B cell (primary cell): Measurements from ENCODE around the gene VTCN1. TPM values are rescaled to one million over a fixed set of nuclear protein-coding genes. Genes with fewer than 3 reads are reported as not detected.

ENCODE experiments used
- ATAC-seq: fragments of 200-7000 bp; cut with Tn5 transposase; one replicate; pipeline ENCODE4 v1.10.0; 2021; ENCODE audit warnings: low read depth, mild to moderate bottlenecking, moderate number of reproducible peaks, moderate library complexity
- CTCF ChIA-PET: fragments of 350-600 bp; sonication (Branson Sonifier 250); formaldehyde crosslinking; loops from one replicate; lab custom pipeline; 2021; ENCODE audit warnings: antibody characterized with exemption, inconsistent platforms; lab: Charles Lee
- POLR2A ChIA-PET: fragments of 350-600 bp; sonication (Branson Sonifier 250); formaldehyde crosslinking; loops from one replicate; lab custom pipeline; 2021; ENCODE audit warnings: antibody characterized with exemption; lab: Charles Lee
- DNase-seq: peaks from one replicate; pipeline ENCODE4 v3.0.0; 2013
- H2AFZ ChIP-seq: 2 replicates; pipeline ENCODE4 v1.6.1; 2012; ENCODE audit warnings: mild to moderate bottlenecking, low read depth, low read length; ENCODE audit not compliant: insufficient read depth, poor library complexity, severe bottlenecking
- H3K27ac ChIP-seq, 2 donors: 1 replicate in 1 of 2; 2 replicates in 1 of 2; pipeline ENCODE4 v1.5.1; 2012 to 2013; ENCODE audit warnings: low read length in 2 of 2, mild to moderate bottlenecking in 2 of 2, moderate library complexity in 1 of 2
- H3K27me3 ChIP-seq, 4 experiments: fragments of 200-600 bp in 1 of 4; sonication (generic) in 1 of 4; replicated peaks in 1 of 4; 1 replicate in 2 of 4; 2 replicates in 2 of 4; pipeline versions ENCODE4 v1.6.1 to v1.7.0; 2013 to 2016; ENCODE audit warnings: low read length in 3 of 4, mild to moderate bottlenecking in 2 of 4, mixed read lengths in 1 of 4, moderate library complexity in 1 of 4; ENCODE audit not compliant: insufficient read depth in 4 of 4, control insufficient read depth in 3 of 4; ENCODE audit errors: control extremely low read depth in 1 of 4
- H3K36me3 ChIP-seq, 2 experiments: replicated peaks in 1 of 2; 1 replicate in 1 of 2; 2 replicates in 1 of 2; pipeline versions ENCODE4 v1.6.1 to v1.7.1; 2013; ENCODE audit warnings: low read length in 1 of 2; ENCODE audit not compliant: insufficient read depth in 2 of 2, control insufficient read depth in 1 of 2; ENCODE audit errors: control extremely low read depth in 1 of 2, extremely low read depth in 1 of 2
- H3K4me1 ChIP-seq, 2 donors: fragments of 200-600 bp in 1 of 2; sonication (generic) in 1 of 2; 1 replicate in 1 of 2; 2 replicates in 1 of 2; pipeline versions ENCODE4 v1.5.1 to v1.6.1; 2013 to 2017; ENCODE audit warnings: low read length in 2 of 2; ENCODE audit not compliant: control insufficient read depth in 2 of 2, insufficient read depth in 2 of 2
- H3K4me2 ChIP-seq: replicated peaks from 2 replicates; pipeline ENCODE3; 2012; ENCODE audit warnings: mild to moderate bottlenecking, low read depth, low read length; ENCODE audit not compliant: poor library complexity, severe bottlenecking
- H3K4me3 ChIP-seq, 5 experiments: fragments of 200-600 bp in 1 of 5; sonication (generic) in 1 of 5; 1 replicate in 3 of 5; 2 replicates in 2 of 5; pipeline versions ENCODE4 v1.5.1 to v1.7.0; 2011 to 2016; ENCODE audit warnings: low read length in 4 of 5, mild to moderate bottlenecking in 4 of 5, low read depth in 2 of 5, control low read depth in 1 of 5, moderate library complexity in 1 of 5; ENCODE audit not compliant: insufficient read depth in 1 of 5; ENCODE audit errors: control extremely low read depth in 1 of 5, extremely low read depth in 1 of 5
- H3K79me2 ChIP-seq: fragments of 200-600 bp; sonication (generic); one replicate; pipeline ENCODE4 v1.6.0; 2016; ENCODE audit warnings: low read length; ENCODE audit not compliant: control insufficient read depth, insufficient read depth
- H3K9ac ChIP-seq: fragments of 200-600 bp; sonication (generic); 2 replicates; pipeline ENCODE4 v1.6.1; 2017; ENCODE audit warnings: mild to moderate bottlenecking, low read length, moderate library complexity
- H3K9me3 ChIP-seq, 3 donors: one replicate each; pipeline versions ENCODE4 v1.6.1 to v1.7.1; 2013; ENCODE audit warnings: low read length in 2 of 3; ENCODE audit not compliant: control insufficient read depth in 2 of 3, insufficient read depth in 1 of 3; ENCODE audit errors: control extremely low read depth in 1 of 3
- H4K20me1 ChIP-seq: 2 replicates; pipeline ENCODE4 v1.6.0; 2012; ENCODE audit warnings: mild to moderate bottlenecking, low read length; ENCODE audit not compliant: insufficient read depth, control insufficient read depth, poor library complexity, severe bottlenecking
- H3K27ac Mint-ChIP-seq: one replicate; pipeline ENCODE4 v1.8.0; 2021; ENCODE audit warnings: mixed read lengths
- H3K27me3 Mint-ChIP-seq: one replicate; pipeline ENCODE4 v1.8.0; 2021; ENCODE audit warnings: mixed read lengths
- H3K4me1 Mint-ChIP-seq: one replicate; pipeline ENCODE4 v1.8.0; 2021; ENCODE audit warnings: mixed read lengths
- H3K4me3 Mint-ChIP-seq: one replicate; pipeline ENCODE4 v1.8.0; 2021; ENCODE audit warnings: mixed read lengths
- H3K9me3 Mint-ChIP-seq: one replicate; pipeline ENCODE4 v1.8.0; 2022; ENCODE audit warnings: mixed read lengths; ENCODE audit not compliant: insufficient read depth
- CTCF ChIP-seq: fragments of 200-600 bp; IDR thresholded peaks from one replicate; pipeline ENCODE4 v1.8.0; 2022; ENCODE audit warnings: antibody characterized with exemption, mild to moderate bottlenecking
- EZH2 ChIP-seq: IDR thresholded peaks from 2 replicates; pipeline ENCODE4 v1.6.1; 2012; ENCODE audit warnings: borderline replicate concordance, low read depth, mild to moderate bottlenecking, moderate library complexity, low read length; ENCODE audit not compliant: insufficient read depth, poor library complexity, severe bottlenecking
- whole genome bisulfite sequencing: methylation state at CpG from one replicate; pipeline ENCODE4 v1.1.5; 2013; ENCODE audit warnings: missing lambda C conversion rate; ENCODE audit not compliant: insufficient coverage; 5-methylcytosine and 5-hydroxymethylcytosine counted together
- intact Hi-C: fragments of 100-400 bp; cut with micrococcal nuclease; formaldehyde crosslinking; loops from one replicate; pipeline ENCODE4 v1.10.0; 2022
- polyA plus RNA-seq: library from polyadenylated mRNA; depleted of rRNA; stranded (reverse); fragments of >200 nt; gene quantifications from 2 replicates; pipeline ENCODE4 v1.2.3, GENCODE V29; 2012
- total RNA-seq, 2 donors: library from RNA; stranded (reverse); fragments of 120-200 nt in 1 of 2; gene quantifications; 1 replicate in 1 of 2; 2 replicates in 1 of 2; pipeline versions ENCODE4 v1.2.3 to v1.2.4, GENCODE V29; 2013 to 2022

Gene VTCN1
- total and polyA plus RNA-seq, 2 donors (not counting 1 experiment from before 2014, with no cell fraction given): not detected

GRCh38 chr1:117173691-117174090 is 37.0 kb downstream of the VTCN1 start:
- 87% methylated on average over 3 of the region's 6 CpGs for WGBS
- Histone ChIP-seq H3K9me3 (peaks cover 0 to 3% (median 0%) of the 10 kb centered on the region in 3 donors), H3K36me3 (no peaks in the 10 kb centered on the region), H3K9ac (no peak overlapping the region), H3K4me2 (no peak overlapping the region), H4K20me1 (no peaks in the 10 kb centered on the region), H2AFZ (no peak overlapping the region), H3K79me2 (no peaks in the 10 kb centered on the region), H3K4me3 (no peak overlapping the region), H3K4me1 (no peaks in the 10 kb centered on the region), H3K27ac (no peak overlapping the region), H3K27me3 (no peaks in the 10 kb centered on the region)
- ATAC-seq: no peak
- no peak for TF ChIP-seq EZH2
- no peak for TF ChIP-seq CTCF
- CTCF ChIA-PET: no interaction called here
- H3K4me1 Mint-ChIP-seq: no peaks in the 10 kb centered on the region
- H3K27ac Mint-ChIP-seq: no peak overlapping the region
- no peaks in the 10 kb centered on the region for H3K9me3 Mint-ChIP-seq
- no peak overlapping the region for H3K4me3 Mint-ChIP-seq
- POLR2A ChIA-PET: no interaction called here
- intact Hi-C loops: no loop called here
- peaks cover 4% of the 10 kb centered on the region for H3K27me3 Mint-ChIP-seq
- DNase-seq: no peak

DNA sequence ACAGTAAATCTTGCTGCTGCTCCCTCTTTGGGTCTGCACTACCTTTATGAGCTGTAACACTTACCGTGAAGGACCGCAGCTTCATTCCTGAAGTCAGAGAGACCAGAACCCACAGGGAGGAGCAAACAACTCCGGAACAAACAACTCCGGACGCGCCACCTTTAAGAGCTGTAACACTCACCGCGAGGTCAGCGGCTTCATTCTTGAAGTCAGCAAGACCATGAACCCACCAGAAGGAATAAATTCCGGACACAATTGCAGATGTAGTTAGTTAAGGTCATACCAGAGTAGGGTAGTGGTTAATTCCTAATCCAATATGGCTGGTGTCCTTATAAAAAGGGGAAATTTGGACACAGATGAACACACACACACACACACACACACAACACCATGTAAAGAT is 37.7 kb downstream of the VTCN1 start:
- POLR2A ChIA-PET: no interaction called here

More for the DNA sequence above, 37.7 kb downstream of the VTCN1 start:
- DNase-seq (no peak), ATAC-seq (no peak)
- H3K79me2 ChIP-seq: no peaks in the 10 kb centered on the region
- no peak overlapping the region for H3K4me3 Mint-ChIP-seq
- intact Hi-C loops: no loop called here
- no peak overlapping the region for H3K9ac ChIP-seq
- peaks cover 0 to 3% (median 0%) of the 10 kb centered on the region in 3 donors for H3K9me3 ChIP-seq
- no peaks in the 10 kb centered on the region for H4K20me1 ChIP-seq
- H3K4me1 ChIP-seq: no peaks in the 10 kb centered on the region
- 99% methylated on average over 10 of the region's 10 CpGs for WGBS
- no peaks in the 10 kb centered on the region for H3K36me3 ChIP-seq
- no peak overlapping the region for H3K4me3 ChIP-seq
- CTCF ChIA-PET: no interaction called here
- no peaks in the 10 kb centered on the region for H3K4me1 Mint-ChIP-seq
- H2AFZ ChIP-seq: no peak overlapping the region
- H3K27ac ChIP-seq: no peak overlapping the region
- no peaks in the 10 kb centered on the region for H3K27me3 ChIP-seq
- H3K27ac Mint-ChIP-seq: no peak overlapping the region
- TF ChIP-seq CTCF: no peak
- TF ChIP-seq EZH2: no peak
- H3K4me2 ChIP-seq: no peak overlapping the region
- H3K9me3 Mint-ChIP-seq: no peaks in the 10 kb centered on the region
- peaks cover 4% of the 10 kb centered on the region for H3K27me3 Mint-ChIP-seq
